ENCODE results near the gene DNAH3.
"Not testable (repeated sequence)": the region's sequence is repeated elsewhere in the genome, so short reads cannot be mapped to it uniquely, and the experiment has no call there.

The DNAH3 gene, protein sequence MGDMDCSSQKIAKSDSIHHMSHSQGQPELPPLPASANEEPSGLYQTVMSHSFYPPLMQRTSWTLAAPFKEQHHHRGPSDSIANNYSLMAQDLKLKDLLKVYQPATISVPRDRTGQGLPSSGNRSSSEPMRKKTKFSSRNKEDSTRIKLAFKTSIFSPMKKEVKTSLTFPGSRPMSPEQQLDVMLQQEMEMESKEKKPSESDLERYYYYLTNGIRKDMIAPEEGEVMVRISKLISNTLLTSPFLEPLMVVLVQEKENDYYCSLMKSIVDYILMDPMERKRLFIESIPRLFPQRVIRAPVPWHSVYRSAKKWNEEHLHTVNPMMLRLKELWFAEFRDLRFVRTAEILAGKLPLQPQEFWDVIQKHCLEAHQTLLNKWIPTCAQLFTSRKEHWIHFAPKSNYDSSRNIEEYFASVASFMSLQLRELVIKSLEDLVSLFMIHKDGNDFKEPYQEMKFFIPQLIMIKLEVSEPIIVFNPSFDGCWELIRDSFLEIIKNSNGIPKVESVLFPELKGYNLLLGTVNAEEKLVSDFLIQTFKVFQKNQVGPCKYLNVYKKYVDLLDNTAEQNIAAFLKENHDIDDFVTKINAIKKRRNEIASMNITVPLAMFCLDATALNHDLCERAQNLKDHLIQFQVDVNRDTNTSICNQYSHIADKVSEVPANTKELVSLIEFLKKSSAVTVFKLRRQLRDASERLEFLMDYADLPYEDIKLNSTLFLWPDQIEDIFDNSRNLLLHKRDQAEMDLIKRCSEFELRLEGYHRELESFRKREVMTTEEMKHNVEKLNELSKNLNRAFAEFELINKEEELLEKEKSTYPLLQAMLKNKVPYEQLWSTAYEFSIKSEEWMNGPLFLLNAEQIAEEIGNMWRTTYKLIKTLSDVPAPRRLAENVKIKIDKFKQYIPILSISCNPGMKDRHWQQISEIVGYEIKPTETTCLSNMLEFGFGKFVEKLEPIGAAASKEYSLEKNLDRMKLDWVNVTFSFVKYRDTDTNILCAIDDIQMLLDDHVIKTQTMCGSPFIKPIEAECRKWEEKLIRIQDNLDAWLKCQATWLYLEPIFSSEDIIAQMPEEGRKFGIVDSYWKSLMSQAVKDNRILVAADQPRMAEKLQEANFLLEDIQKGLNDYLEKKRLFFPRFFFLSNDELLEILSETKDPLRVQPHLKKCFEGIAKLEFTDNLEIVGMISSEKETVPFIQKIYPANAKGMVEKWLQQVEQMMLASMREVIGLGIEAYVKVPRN (N-terminal part only)

GRCh38 chr16:21150375-21151001, at the start of gene DNAH3:
Gene DNAH3, minus strand, starts transcription at chr16:21150846. Its CDS starts 527 bp downstream, at chr16:21150319.
- no peak for ATAC-seq

DNA sequence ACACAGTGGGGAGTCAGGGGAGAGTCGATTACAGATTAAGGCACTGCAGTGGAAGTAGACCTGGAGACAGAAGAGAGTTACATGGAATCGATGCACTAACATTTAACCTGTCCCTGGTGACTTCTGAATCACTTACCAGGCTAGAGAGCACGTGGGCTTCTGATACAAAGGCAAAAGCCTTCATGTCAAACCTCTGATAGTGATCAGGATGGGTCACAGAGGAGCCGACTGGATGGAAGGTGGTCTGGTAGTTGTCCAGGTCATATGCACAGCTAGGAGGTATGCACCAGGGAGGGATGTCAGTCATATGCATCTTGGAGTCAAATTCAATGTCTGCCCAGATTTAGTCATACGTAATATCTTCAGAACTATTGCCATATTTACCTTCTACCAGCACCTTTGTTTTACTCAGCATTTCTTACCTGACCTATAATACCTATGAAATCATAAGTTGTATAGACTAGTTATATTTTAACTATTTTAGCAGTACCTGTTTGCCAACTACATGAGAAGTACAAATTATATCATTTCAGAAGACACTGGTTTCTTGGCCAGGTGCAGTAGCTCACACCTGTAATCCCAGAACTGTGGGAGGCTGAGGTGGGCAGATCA, 49.1 kb upstream of the DNAH3 start:
- ATAC-seq, result no peak

GRCh38 chr16:21197621-21198020, 47.0 kb upstream of the DNAH3 start:
- no peak for ATAC-seq

DNA sequence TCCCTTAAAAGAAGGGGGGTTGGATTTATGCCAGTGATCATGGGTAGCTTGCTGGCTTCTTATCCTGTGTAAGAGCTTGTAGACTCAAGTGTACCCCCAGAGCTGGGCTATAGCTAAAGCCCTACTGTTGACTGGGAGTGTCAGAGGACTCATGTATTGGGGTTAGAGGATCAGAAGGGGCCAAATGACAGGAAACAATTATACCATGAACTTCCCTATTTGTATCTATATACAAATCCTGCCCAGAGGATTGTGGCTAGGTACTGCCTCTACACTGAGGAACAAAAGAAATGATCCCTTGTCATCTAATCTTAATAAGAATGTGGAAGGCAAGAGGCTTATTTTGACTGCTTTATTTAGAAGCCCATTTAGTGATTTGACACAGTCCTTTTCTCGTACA, 46.5 kb upstream of the DNAH3 start:
- ATAC-seq, result no peak

GRCh38 chr16:21195330-21195729, 44.7 kb upstream of the DNAH3 start:
- ATAC-seq, result not testable (repeated sequence)

DNA sequence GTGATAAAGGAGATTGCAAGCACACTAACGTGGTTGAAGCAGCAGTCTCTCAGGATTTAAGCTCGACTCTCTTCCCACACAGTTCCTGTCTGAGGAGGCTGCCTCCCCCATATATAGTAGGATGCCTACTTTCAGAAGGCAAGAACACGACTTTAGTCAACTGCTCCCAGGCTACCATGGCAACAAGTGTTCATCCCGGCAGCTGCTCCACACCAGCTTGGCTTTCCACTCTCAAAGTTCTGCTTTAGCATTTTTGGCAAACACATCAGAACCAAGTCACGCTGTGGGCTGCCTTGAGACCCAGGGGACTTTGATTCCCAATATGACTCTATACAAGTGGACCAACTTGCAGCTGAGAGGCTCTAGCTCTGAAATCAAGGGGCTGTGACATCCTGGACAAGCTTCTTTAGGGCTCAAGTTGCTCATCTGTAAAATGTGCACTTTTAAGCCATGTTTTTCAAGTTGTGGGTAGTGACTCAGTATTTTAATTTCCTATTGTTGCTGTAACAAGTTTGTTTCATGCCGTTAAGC, 44.2 kb upstream of the DNAH3 start:
- ATAC-seq, result no peak

- ATAC-seq, result no peak
Observed at GRCh38 chr16:21192991-21193390, 42.3 kb upstream of the DNAH3 start.

DNA sequence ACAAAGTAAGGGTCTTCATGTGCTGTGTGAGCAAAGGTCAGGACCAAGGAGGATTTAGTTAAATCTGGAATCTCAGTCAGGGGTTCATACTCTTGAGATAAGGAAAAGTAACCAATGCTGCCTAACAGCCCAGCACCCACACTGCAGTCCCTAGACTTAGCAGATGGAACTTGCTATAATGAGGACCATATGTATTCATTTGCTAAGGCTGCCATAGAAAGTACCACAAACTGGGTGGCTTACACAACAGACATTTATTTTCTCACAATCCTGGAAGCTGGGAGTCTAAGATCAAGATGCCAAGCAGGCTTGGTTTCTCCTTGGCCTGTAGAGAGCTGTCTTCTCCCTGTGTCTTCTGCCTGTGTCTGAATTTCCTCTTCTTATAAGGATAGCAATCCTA, 40.0 kb upstream of the DNAH3 start:
- no peak for ATAC-seq

- no peak for ATAC-seq
Observed at GRCh38 chr16:21190013-21190412, 39.4 kb upstream of the DNAH3 start.

DNA sequence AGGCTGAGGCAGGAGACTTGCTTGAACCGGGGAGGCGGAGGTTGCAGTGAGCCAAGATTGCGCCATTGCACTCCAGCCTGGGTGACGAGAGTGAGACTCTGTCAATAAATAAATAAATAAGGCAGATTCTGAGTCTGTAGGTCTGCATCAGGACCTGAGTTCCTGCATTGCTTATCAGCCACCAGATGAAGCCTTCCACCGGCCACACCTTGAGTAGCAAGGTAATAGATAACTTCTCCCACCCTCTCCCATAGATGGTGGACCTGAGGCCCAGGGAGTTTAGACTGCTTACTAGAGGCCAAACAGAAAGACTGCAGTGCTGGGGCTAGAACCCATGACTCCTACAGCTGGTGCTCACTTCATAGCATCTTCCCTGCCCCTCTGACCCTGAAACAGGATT, 38.7 kb upstream of the DNAH3 start:
- no peak for ATAC-seq

GRCh38 chr16:21186326-21186691, 35.7 kb upstream of the DNAH3 start:
- ATAC-seq, result no peak

DNA sequence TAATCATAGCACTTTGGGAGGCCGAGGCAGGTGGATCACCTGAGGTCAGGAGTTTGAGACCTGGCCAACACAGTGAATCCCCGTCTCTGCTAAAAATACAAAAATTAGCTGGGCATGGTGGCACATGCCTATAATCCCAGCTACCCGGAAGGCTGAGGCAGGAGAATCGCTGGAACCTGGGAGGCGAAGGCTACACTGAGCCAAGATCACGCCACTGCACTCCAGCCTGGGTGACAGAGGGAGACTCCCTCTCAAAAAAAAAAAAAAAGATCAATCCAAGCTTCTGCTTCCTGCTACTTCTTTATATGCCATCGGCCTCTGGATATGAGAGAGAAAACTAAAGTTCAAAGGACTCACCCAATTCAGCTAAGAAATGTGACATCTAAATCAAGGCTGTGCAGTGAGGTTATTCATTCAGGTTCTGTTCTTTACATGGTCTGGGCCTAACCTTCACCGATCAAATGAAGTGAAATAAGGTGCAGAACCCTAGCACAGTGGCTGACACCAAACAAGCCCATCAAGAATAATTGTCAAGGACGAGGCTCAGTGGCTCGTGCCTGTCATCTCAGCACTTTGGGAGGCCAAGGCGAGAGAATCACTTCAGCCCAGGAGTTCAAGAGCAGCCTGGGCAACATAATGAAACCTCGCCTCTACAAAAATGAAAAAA, 35.1 kb upstream of the DNAH3 start:
- no peak for ATAC-seq

DNA sequence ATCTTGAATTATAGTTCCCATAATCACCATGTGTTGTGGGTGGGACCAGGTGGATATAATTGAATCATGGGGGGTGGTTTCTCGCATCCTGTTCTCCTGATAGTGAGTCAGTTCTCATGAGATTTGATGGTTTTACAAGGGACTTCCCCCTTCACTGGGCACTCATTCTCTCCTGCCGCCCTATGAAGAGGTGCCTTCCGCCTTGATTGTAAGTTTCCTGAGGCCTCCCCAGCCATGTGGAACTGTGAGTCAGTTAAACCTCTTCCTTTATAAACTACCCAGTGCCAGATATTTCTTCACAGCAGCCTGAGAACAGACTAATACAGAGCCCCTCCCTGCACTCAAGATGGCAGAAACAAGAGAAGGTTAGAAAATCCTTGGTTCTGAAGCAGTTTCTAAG, 34.2 kb upstream of the DNAH3 start:
- ATAC-seq, result peak; percentile 67 to 71

- ATAC-seq, result no peak
Observed at GRCh38 chr16:21183995-21184394, 33.3 kb upstream of the DNAH3 start.

- ATAC-seq, result no peak
Observed at GRCh38 chr16:21179983-21180365, 29.3 kb upstream of the DNAH3 start.

DNA sequence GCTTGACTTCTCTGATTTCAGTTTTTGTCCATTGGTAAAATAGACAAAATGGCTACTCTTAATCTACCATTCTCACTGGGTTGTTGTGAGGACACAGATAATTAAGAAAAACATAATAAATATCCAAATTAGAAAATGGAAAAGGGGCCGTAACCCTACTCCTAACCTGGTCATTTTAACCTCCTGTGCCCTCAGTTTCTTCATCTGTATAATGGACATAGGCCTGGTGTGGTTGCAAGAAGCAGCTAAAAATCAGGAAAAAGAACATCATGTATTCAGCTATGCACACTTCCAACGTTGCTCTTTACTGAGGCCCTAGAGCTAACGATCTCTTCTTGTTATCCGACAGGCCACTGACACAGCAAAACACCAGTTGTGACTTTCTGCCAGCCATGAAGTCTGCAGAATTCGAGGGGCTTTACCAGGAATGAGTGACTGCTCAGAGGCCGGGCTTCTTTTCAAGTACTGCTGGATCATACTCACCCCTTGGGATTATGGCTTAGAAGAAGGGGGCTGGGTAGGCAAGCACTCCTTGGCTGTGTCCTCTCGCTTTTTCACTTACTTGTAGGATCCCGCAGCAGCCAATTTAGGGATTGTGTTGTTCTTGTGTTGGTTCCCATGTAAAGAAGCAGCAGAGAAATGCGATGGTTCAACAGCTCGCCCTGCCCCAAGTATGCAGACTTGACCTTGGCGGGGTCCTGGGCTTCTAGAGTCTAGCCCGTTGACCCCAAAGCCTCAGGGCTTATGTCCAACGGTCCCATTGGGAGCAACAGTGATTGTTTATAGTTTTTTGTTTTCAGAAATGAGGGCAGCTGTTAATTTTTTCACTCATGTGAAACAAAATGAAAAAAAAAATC, 28.7 kb upstream of the DNAH3 start:
- no peak for ATAC-seq

- ATAC-seq, result no peak
Observed at GRCh38 chr16:21175397-21175796, 24.8 kb upstream of the DNAH3 start.

GRCh38 chr16:21172650-21173049, 22.0 kb upstream of the DNAH3 start:
- ATAC-seq, result no peak

- not testable (repeated sequence) for ATAC-seq
Observed at GRCh38 chr16:21170116-21170515, 19.5 kb upstream of the DNAH3 start.

GRCh38 chr16:21169249-21169981, 18.8 kb upstream of the DNAH3 start:
- ATAC-seq, result no peak

Measured in activated CD4-positive, CD25-positive, alpha-beta regulatory T cell treated with anti-CD3 and anti-CD28 coated beads, Interleukin-2, amount 50 U/mL, for 24 hours (primary cell).